Measurements from ENCODE around the gene PDPN. TPM values are rescaled to one million over a fixed set of nuclear protein-coding genes. Genes with fewer than 3 reads are reported as not detected.

PDPN gene
- total and polyA plus RNA-seq, 2 of the 8 experiments (the other 6 are each of a cell fraction or from before 2014, with no cell fraction given), result 44.7 to 169 TPM

GRCh38 chr1:13536571-13536970 is 47.1 kb upstream of the PDPN start (continued):
- TF ChIP-seq CHD7 (IDR thresholded peaks at IDR 0.05; ENCODE audit: insufficient replicate concordance, low read length), result no peak
